CD4-positive, alpha-beta T cell treated with Interleukin-15 for 4 hours (primary cell): ENCODE measurements around the gene PTTG1IP.
A peak's percentile ranks its signal among the peaks of the same experiment; 100 is the strongest.

ENCODE experiments used
- DNase-seq: peaks from one replicate; pipeline ENCODE4 v3.0.0-alpha.2; 2020; ENCODE audit warnings: low spot score

Gene PTTG1IP

GRCh38 chr21:44801468-44802395, 71.8 kb downstream of the PTTG1IP start, which contains the start of gene UBE2G2:
UBE2G2 (minus strand) TSS chr21:44801820; CDS start chr21:44801748, 72 bp downstream.
- DNase-seq: peak; percentile 88

GRCh38 chr21:44800971-44801467, 72.5 kb downstream of the PTTG1IP start:
- DNase-seq: peak; percentile 47

GRCh38 chr21:44800103-44800502, 73.4 kb downstream of the PTTG1IP start:
- peak; percentile 14 for DNase-seq

GRCh38 chr21:44799646-44800045, 73.8 kb downstream of the PTTG1IP start:
- DNase-seq: no peak
